GOT3 (cell line): ENCODE measurements around the gene ANKH.

Experiments
- DNase-seq: peaks from one replicate; lab custom pipeline; 2025; ENCODE audit warnings: mixed read lengths; lab: John Stamatoyannopoulos, UW

ANKH gene

DNA sequence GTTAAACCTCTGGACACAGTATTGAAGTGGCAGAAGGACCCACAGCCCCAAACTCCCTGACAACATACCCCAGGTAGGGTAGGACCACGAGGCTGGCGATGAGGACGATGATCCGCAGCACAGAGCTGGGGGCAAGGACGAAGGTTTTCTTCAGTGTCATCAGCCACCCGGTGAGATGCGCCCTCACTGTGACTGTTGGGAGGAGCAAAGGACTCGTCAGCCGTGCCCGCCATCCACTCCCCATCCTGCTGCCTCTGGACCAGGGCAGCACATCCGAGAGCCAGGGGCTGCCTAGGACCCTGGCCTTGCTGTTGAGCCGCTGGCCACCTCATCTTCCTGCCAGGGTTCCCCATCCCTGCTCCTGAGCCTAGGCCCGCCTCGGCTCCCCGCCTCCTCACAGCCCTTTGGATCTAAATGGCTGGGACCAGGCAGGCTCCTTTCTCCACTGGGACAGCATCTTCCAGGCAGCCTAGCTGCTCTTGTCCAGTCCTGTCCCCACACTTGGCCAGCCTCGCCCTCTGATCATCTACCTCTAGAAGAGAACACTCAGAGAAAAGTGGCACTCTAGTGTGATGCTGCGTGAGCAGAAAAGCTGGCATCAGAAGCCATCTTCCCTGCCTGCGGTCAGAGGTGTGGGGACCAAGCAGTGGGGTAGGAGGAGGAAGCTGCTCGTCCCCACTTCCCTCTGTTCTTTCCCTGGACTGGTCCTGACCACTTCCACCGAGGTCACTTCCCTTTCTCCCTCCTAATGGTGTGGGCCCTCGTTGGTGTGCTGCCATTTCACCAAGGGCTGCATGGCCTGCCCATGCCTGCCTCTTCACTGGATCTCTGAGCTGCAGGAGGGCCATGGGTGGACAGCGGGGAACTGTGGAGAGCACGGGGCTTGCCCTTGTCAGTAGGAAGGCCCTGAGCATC is 157.8 kb downstream of the ANKH start:
- DNase-seq: no peak

GRCh38 chr5:14712666-14713065 is 158.9 kb downstream of the ANKH start:
- DNase-seq: no peak

DNA sequence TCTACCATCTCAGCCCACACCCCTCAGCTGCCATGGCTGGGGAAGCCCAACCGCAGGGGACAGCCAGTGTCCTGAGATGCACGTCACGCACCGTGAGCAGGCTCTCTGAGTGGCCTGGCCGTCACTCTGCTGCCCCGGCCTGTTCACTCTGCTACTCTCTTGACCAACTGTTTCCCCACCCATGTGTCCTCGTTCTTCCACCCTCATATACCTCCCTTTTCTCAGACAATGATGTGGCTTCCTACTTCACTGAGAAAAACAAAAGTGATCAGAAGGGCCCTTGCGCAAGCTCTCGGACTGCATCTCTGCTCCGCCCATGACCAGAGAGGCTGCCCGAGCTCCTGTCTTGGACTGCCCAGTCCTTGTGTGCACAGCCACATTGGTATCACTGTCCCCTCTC is 159.4 kb downstream of the ANKH start:
- no peak for DNase-seq

- DNase-seq: no peak
Observed at GRCh38 chr5:14710313-14710994, 161.1 kb downstream of the ANKH start.

DNA sequence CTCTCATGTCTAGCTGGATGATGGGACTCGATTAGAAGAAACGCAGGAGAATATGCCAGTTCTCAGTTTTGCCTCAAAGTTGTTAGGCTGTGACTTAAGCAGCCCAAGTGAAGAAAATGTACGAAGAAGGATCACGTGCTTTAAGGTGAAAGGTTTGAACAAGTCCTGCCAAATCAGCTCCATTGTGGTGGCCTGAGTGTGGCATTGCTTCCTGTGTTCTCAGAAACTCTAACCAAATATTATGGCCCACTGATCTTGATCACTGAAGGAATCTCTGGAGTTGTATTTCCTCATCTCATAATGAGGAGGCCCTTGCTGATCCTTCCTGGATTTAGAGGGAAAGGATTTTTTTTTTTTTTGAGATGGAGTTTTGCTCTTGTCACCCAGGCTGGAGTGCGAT is 163.0 kb downstream of the ANKH start:
- no peak for DNase-seq

DNA sequence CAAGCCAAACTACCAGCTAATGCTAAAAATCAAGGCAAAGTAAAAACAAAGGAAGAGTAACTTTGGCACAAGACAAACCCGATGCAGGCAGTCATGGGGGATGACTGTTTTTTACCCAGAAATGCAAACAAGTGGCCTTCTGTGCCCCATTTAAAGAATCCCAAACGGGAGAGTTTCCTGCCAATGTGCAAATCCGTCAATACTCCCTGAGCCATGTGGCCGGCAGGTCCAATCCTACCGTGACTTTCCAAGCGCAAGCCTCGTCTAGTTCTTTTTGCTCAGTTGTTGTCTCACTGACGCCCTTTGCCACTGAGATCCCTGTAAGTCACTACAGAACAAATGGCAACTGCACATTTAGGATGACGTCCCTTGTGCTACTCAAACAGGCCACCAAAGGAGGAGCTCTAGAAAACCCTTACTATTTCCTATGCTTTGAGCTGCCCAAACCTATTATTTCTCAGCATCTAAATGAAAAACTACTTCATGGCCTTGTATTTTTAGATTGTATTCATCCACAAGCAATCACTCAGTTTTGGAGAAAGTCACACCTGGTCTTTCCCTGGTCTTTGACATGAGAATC is 163.7 kb downstream of the ANKH start:
- no peak for DNase-seq

- DNase-seq: no peak
Observed at GRCh38 chr5:14706615-14707021, 165.0 kb downstream of the ANKH start.

- no peak for DNase-seq
Observed at GRCh38 chr5:14705556-14705955, 166.0 kb downstream of the ANKH start.

GRCh38 chr5:14702238-14702839 is 169.2 kb downstream of the ANKH start:
- DNase-seq: no peak

DNA sequence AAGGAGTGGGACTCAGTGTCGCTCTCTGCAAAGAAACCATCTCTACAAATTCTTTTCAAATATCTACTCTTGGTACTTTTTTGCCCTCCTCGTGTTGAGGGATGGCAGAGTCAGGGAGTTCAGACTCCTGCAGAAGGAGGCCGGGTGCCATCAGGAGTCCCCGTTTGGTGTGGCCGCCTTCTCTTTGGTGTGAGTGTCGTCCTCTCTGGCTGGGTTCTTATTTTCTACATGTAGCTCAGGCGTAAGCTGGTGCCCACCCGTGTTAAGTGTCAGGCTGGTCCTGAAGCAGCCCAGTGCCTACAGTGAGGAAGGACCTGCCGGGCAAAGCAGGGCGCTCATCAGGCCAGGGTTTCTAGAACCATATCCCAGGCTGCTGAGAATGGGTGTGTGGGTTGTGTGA is 170.0 kb downstream of the ANKH start:
- DNase-seq: no peak

DNA sequence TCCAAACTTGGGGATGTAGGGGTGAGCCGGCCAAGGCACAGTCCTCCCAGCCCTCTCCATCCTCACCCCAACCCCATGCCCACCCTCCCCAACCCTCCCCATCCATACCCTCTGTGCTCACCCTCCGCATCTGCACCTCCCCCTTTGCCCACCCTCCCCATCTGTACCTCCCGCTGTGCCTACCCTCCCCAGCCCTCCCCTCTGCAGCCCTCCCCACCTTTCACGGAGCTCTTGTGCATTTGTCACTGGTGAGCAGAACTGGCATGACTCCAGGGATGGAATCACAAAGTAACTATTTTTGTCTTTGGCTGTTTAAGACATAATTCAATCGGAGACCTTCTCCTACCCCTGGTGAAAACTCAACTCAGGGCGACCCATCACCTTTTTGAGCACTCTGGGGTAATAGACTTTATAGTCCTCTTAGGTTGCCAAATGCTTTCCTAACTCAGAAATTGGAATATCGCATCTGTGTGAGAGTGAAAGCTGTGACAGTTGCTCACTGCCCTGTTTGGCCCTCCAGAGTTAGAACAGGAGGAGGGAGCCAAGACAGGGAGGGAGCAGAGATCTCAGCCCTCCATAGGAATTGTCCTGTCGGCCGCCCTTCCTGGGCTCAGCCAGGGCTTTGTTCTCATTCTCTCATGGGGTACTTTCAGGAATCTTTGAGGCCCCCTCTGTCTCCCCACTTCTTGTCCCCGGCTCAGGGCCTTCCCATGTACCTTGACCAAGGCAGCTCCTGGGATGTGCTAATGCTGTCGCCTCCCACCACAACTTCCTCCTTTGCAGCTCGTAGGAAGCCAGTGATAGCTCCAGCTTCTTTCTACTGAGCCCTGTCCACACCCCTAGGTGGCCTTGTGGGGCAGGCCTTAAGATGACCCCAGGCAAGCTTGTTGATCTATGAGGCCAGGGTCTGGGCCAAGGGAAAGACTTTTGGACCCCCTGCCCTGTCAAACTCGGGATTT is 170.8 kb downstream of the ANKH start:
- no peak for DNase-seq

DNA sequence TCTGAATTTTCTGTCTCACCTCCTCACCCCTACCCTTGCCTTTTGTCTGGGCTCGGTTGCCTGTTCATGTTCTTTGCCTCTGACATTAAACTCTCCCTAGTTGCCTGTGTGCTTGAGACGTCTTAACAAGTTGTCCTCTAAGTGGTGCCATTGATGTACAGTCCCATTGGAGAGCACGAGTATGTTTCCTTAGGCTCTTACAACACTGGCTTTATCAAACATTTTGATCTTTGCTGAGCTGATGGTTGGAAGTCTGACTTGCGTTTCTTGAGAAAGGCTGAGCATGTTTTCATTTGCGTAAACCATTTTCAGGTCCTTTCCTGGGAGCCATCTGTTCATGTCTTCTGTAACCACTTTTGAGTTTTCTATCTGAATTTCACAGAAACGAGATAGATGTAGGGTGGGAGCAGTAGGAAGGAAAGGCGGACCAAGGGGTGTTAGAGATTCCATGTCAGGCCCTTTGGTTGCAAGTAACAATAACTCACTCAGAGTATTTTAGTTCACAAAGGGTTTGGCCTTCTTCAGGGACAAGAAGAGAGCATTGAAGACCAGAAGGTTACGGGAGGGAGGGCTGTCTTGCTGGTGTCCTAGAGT is 171.7 kb downstream of the ANKH start:
- DNase-seq: no peak

- DNase-seq: no peak
Observed at GRCh38 chr5:14699159-14699558, 172.4 kb downstream of the ANKH start.

DNA sequence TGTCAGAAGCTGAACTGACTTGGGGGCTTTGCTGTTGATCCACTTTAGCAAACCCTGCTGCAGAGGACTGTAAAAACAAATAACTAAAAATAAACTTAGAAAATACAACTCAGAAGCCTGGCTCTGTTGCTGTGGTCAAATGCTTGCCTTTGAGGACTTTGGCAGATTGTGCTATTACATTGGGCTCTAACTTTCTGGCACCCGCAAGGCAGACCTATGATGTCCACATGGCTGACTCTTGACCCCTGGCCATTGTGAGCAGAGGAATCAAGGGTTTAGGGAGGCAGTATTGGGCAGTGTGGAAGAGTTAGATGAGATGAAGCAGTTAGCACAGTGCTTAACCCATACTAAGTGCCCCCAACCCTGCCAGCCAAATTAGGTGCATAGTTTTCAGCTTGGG is 173.1 kb downstream of the ANKH start:
- DNase-seq: no peak

DNA sequence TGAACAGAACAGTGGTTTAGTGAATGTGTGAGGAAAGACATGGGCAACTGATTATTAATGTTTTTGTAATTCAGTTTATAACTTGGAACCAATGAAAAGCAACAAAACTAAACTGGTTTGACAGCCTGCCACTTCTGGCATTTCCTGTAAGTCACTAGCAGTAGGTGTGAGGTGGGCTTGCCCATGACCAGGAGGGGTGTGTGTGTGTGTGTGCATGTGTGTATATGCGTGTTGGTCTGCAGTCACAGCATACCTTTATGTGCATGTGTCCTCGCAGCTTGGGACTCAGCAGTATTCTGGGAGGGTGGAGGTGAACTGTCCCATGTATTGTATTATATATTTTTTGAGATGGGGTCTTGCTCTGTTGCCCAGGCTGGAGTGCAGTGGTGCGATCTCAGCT is 174.7 kb downstream of the ANKH start:
- no peak for DNase-seq

- DNase-seq: no peak
Observed at GRCh38 chr5:14696057-14696456, 175.5 kb downstream of the ANKH start.

DNA sequence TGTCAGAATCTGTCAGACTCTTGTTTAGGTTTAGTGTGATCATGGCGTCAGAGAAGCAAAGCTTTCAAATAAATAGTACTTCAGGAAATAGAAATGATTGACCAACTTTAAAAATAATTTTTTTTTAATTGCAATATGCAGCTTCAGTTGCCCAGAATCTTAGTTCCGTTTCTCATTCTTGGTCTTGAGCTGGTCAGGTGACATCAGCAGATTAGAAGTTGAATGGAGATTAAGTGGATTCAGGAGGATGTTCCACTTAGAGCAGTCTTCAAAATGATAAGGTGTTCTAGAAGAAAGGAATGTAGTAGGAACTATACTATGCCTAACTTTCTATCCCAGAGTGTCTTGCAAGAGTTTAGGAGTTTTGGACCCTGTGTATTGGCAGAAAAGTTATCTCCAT is 176.4 kb downstream of the ANKH start:
- DNase-seq: no peak

DNA sequence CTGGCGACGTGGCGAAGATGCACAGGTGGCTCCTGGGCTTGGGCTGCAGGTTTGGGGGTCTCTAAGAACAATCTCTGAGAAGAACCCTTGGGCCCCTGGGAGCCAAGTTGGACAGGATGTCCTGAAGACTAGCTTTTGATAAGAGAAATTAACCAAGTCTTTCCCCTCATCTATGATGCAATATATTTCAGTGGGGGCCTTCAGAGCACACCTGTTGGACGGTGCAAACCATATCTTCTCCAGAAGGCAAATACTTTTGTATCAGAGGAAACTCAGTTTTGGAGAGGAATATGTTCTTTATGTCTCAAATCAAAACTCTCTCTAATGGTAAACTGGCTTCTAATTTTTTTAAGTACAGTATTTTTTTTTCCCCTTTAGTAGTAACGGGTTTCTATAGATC is 178.5 kb downstream of the ANKH start:
- DNase-seq: no peak

- DNase-seq: no peak
Observed at GRCh38 chr5:14687023-14687665, 184.4 kb downstream of the ANKH start.

DNA sequence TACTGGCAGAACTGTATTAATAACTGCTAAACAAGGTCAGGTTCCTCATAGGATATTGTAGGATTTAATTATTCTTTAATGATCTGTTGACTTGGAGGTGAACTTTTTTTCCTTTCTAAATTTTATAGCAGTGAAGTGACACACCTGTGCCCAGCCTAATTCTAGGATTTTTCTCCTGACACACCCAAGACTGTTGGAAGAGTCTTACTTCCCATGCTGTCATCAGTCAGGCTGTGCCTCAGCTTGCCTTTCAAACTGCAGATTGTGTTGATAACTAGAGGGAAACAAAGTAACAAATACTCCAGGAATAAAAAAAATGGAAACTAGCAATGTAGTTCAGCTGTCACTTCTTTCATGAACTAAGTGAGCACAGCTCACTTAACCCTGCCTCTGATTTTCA is 185.1 kb downstream of the ANKH start:
- no peak for DNase-seq

- no peak for DNase-seq
Observed at GRCh38 chr5:14685757-14686156, 185.8 kb downstream of the ANKH start.
